Erythroblast (primary cell): ENCODE results near the gene MGAT4A.
"Not testable (repeated sequence)": the region's sequence is repeated elsewhere in the genome, so short reads cannot be mapped to it uniquely, and the experiment has no call there.

Source experiments
- DNase-seq, 2 experiments: peaks; one replicate each; lab custom pipeline; 2025; lab: John Stamatoyannopoulos, UW
- GATA1 ChIP-seq: IDR thresholded peaks from 2 replicates; pipeline ENCODE4 v1.6.1; 2011; ENCODE audit warnings: low read depth, mild to moderate bottlenecking, control low read depth, low read length, moderate library complexity
- POLR2A ChIP-seq: IDR thresholded peaks from 2 replicates; pipeline ENCODE4 v1.6.1; 2011; ENCODE audit warnings: mild to moderate bottlenecking, low read length

MGAT4A gene

DNA sequence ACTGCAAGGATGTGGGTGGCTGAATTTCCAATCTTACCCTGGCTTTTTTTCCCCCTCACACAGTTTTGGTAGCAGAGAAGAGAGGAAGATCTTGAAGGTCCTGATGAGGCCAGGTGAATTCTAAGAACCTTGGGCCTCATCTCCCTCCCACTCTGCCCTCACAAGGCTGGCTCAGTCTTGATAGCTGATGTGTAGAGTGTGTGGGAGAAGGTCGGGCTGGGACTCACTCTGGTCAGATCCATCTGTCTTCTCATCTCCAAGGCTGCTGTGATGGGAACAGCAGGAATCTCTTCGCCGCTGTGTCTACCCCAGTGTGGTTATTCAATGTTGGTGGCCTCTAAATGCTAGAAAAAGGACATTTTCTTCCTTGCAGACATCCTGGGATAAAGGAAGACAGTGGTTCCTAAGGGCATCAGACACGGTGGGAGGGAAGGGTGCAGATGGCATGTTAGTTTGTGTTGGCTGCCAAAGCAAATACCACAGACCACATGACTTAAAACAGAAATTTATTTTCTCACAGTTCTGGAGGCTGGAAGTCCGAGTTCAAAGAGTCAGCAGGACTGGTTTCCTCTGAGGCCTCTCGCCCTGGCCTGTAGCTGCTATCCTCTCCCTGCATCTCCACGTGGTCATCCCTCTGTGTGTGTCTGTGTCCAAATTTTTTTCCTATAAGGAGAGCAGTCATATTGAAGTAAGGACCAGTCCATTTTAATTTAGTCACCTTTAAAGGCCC is 37.6 kb upstream of the MGAT4A start:
- no peak for TF ChIP-seq GATA1
- no peak for TF ChIP-seq POLR2A
- no peak for DNase-seq

DNA sequence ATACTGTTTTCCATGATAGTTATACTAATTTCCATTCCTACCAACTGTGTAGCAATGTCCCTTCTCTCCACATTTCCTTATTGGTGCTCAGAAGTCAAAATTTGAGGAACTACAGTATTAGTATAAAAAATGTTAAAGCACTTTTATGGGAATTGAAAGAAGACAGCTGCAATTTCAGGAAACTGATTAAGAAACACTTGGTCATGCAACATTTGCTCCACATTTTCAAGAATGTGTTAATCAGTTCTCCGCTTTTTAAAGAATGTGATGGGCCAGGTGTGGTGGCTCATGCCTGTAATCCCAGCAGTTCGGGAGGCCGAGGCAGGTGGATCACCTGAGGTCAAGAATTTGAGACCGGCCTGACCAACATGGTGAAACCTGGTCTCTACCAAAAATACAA is 33.6 kb upstream of the MGAT4A start:
- TF ChIP-seq POLR2A (no peak), GATA1 (no peak)
- DNase-seq = no peak

DNA sequence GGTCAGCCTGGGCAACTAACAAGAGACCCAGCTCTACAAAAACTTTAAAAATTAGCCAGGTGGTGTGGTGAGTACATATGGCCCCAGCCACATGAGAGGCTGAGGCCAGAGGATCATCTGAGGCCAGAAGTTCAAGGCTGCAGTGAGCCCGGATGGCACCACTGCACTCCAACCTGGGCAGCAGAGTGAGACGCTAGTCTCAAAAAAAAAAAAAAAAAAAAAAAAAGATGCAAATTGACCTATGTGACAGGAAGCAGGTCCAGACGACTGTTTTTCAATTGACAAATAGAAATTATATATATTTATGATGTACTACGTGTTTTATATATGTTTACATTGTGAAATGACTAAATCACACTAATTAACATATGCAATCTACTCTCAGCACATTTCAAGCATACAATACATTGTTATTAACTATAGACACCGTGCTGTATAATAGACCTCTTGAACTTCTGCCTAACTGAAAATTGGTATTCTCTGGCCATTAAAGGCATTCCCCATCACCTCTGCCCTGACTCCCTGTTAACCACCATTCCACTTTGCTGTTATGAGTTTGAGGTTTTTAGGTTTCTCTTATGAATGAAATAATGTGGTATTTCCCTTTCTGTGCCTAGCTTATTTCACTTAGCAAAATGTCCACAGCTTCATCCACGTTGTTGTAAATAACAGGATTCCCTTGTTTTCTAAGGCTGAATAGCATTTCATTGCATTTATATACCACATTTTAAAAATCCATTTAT is 32.4 kb upstream of the MGAT4A start:
- no peak for DNase-seq

GRCh38 chr2:98761909-98762308 is 31.0 kb upstream of the MGAT4A start:
- no peak for DNase-seq
- TF ChIP-seq GATA1 (no peak), POLR2A (no peak)

More for the DNA sequence above, 32.4 kb upstream of the MGAT4A start:
- TF ChIP-seq POLR2A (no peak), GATA1 (no peak)

DNA sequence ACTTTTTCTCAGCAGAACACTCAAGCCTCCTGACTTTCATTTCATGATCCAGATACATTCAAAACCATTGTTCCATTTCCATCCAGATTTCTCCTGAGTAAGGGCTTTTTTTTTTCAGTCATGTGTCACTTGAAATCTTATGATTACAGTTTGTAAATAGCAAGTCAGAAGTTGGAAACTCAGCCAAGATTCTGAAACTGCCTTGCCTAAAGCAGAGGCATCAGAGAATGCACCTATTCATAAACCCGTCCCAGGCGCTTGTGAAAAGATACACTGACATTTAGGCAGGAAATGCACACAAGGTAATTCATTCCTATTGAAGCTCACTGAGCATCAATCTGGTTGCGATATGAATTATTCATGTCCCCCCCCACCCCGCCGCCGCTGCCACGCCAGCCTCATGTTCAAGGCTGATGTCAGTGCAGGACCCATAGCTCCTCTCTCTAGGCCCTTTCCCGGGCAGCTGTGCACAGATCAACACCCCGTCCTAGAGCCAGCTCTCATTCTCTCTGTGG is 30.4 kb upstream of the MGAT4A start:
- TF ChIP-seq GATA1 (no peak), POLR2A (no peak)
- no peak for DNase-seq

DNA sequence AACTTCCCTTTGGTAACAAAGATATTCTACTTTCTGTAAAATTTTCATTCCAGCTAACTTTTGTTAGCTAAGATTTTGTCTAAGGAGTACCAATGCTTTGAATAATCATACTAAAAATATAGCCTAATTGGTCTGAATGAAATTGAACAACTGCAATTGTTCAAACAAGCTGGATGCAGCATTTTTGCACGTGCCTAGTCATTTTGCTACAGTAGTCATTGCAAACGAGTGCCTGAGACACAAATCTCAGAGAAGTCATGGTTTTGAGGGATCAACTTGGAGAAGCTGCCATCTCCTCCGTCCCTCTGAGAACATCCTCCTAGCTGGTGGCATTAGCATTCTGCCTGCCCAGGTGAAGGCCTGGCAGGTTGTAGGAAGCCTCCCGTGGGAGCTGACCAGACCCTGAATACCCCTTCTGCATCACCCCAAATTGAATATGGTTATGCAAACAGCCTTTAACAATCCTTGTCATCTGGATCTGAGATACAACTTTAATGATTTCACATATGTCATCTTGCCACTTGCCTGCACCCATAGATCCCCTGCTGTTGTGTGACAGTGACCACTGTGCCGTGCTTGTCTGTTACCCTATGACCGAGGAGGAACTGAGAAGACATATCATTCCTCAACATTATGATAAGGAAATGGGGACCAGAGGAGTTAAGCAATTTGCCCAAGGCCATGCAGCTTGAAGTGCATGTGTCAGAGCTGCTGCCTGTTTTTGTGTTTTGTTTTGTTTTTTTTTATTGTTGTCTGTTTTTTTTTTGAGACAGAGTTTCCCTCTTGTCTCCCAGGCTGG is 29.1 kb upstream of the MGAT4A start:
- TF ChIP-seq POLR2A (no peak), GATA1 (no peak)
- no peak for DNase-seq

DNA sequence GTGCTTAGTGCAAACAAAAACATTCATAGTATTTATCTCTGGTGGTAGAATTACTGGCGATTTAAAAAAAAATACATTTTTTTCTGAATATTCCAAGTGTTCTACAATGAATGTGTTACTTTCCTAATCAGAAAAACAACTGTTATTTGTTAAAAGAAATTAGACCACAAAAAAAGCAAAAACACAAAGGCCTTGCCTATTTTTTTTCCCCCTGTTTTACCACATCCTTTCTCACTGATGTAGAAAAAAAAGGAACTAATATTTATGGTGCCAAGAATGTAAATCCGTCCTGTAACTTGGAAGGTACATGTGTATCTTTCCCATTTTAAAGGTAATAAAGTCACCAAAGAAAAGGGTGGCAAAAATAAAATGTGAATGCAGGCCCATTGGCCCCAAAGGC is 28.4 kb upstream of the MGAT4A start:
- no peak for DNase-seq
- TF ChIP-seq POLR2A (no peak), GATA1 (no peak)

DNA sequence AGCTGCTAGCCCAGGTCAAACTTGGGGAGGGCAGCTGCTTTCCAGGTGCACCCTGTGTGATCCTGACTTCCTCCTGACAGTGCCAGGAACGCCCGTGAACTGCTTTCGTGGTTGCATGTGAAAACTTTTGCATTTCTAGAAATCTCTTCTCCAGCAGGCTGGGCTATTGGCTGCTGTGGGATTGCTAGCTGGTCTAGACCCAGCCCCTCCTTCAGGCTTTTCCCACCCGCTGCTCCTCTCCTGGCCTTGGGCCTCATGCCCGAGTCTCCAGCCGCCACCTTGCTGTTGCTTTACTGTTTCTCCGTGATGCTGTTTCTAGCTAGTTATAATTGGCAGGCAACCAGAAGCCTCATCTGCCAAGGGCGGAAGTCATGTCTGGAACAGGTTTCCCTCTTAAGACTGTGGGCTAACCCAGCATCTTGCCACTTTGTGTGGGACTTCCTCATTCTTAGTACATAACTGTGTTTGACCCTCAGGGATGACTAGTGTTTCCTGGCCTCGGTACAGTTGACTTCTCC is 27.0 kb upstream of the MGAT4A start:
- DNase-seq = no peak
- TF ChIP-seq POLR2A (no peak), GATA1 (no peak)

GRCh38 chr2:98753801-98754200 is 22.9 kb upstream of the MGAT4A start:
- TF ChIP-seq POLR2A (no peak), GATA1 (no peak)
- DNase-seq = no peak

DNA sequence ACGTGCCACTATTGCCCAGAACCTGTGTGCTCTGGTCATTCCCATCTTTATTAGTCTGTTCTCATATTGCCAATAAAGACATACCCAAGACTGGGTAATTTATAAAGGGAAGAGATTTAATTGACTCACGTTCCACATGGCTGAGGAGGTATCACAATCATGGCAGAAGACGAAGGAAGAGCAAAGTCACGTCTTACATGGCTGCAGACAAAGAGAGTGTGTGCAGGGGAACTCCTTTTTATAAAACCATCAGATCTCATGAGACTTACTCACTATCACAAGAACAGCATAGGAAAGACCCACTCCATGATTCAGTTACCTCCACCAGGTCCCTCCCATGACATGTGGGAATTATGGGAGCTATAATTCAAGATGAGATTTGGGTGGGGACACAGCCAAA is 21.8 kb upstream of the MGAT4A start:
- not testable (repeated sequence) for DNase-seq

GRCh38 chr2:98751748-98752147 is 20.8 kb upstream of the MGAT4A start:
- TF ChIP-seq POLR2A (no peak), GATA1 (no peak)
- DNase-seq = no peak

DNA sequence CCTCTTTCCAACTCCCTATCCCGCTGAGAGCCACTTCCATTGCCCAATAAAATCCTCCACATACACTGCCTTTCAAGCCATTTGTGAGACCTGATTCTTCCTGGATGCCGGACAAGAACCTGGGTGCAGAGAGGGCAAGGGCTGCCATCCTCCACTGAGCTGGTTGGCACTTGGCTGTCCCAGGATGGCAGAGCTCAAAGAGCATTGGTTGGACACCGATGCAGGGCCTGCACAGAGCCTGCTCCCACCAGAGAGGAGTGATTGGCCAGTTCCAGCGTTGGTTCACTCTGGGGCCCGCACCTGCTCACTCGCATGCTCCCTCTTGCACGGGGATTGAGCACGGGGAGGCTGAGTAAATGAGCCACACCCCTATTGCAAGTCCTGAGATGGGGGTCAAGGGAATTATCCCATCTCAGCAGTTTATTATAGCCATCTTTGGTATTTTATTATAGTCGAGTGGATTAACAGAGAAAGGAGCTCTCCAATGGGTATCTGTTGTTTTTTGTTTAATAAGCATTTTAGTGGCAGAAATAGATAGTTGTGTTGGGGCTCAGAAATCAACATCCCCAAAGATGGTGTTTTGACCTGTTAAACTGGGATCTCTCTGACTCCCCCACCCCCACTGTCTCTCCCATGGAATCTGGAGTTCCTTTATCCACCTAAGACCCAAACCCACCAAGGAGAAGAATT is 19.8 kb upstream of the MGAT4A start:
- no peak for DNase-seq
- no peak for TF ChIP-seq POLR2A
- no peak for TF ChIP-seq GATA1

GRCh38 chr2:98749066-98749450 is 18.1 kb upstream of the MGAT4A start:
- no peak for TF ChIP-seq POLR2A
- no peak for TF ChIP-seq GATA1
- DNase-seq = no peak
